Liver (tissue), 9 donors: ENCODE data around the gene DUS1L. TPM values are rescaled to one million over a fixed set of nuclear protein-coding genes. Genes with fewer than 3 reads are reported as not detected.
A peak's percentile ranks its signal among the peaks of the same experiment; 100 is the strongest.

Experiments used
- DNase-seq: peaks from one replicate; pipeline ENCODE4 v3.0.0-alpha.2; 2017; ENCODE audit warnings: low spot score
- H3K27ac ChIP-seq, 2 donors: one replicate each; pipeline ENCODE4 v1.7.0; 2013; ENCODE audit warnings: inconsistent platforms in 2 of 2, low read length in 2 of 2, control low read depth in 1 of 2, low read depth in 1 of 2, mild to moderate bottlenecking in 1 of 2
- H3K27me3 ChIP-seq, 4 donors: one replicate each; pipeline versions ENCODE4 v1.6.1 to v1.7.0; 2013; ENCODE audit warnings: low read length in 3 of 4, inconsistent platforms in 1 of 4, mild to moderate bottlenecking in 1 of 4, moderate library complexity in 1 of 4; ENCODE audit not compliant: control insufficient read depth in 4 of 4, insufficient read depth in 4 of 4
- H3K36me3 ChIP-seq, 4 donors: one replicate each; pipeline versions ENCODE4 v1.6.1 to v1.7.0; 2013; ENCODE audit warnings: low read length in 3 of 4, mild to moderate bottlenecking in 3 of 4, low read depth in 1 of 4, moderate library complexity in 1 of 4; ENCODE audit not compliant: control insufficient read depth in 4 of 4, insufficient read depth in 3 of 4
- H3K4me1 ChIP-seq, 4 donors: one replicate each; pipeline versions ENCODE4 v1.6.1 to v1.7.0; 2013; ENCODE audit warnings: low read length in 3 of 4, mild to moderate bottlenecking in 3 of 4, moderate library complexity in 1 of 4; ENCODE audit not compliant: control insufficient read depth in 4 of 4, insufficient read depth in 4 of 4
- H3K4me3 ChIP-seq, 3 donors: one replicate each; pipeline versions ENCODE4 v1.6.1 to v1.7.0; 2013; ENCODE audit warnings: low read length in 3 of 3, control low read depth in 1 of 3, low read depth in 1 of 3, mild to moderate bottlenecking in 1 of 3
- H3K9ac ChIP-seq, 2 donors: one replicate each; pipeline ENCODE4 v1.7.0; 2013; ENCODE audit warnings: low read length in 2 of 2, mild to moderate bottlenecking in 2 of 2, moderate library complexity in 2 of 2, control low read depth in 1 of 2, low read depth in 1 of 2
- H3K9me3 ChIP-seq, 4 donors: one replicate each; pipeline versions ENCODE4 v1.6.1 to v1.7.0; 2013; ENCODE audit warnings: low read length in 3 of 4; ENCODE audit not compliant: control insufficient read depth in 4 of 4
- ATF3 ChIP-seq: IDR thresholded peaks from 2 replicates; pipeline ENCODE4 v1.6.1; 2016; ENCODE audit warnings: antibody characterized with exemption
- CTCF ChIP-seq: fragments of 150-350 bp; IDR thresholded peaks from 2 replicates; pipeline ENCODE4 v1.5.1; 2017; ENCODE audit warnings: improper control_type of control experiment, low read depth, low read length; ENCODE audit not compliant: missing input control
- EGR1 ChIP-seq, 2 donors: IDR thresholded peaks; 2 replicates each; pipeline ENCODE4 v1.6.1; 2016 to 2018; ENCODE audit warnings: antibody characterized with exemption in 2 of 2, low read depth in 2 of 2
- FOXA1 ChIP-seq: IDR thresholded peaks from 2 replicates; pipeline ENCODE4 v1.6.1; 2016; ENCODE audit warnings: antibody characterized with exemption
- FOXA2 ChIP-seq: IDR thresholded peaks from 2 replicates; pipeline ENCODE4 v1.6.1; 2016; ENCODE audit warnings: antibody characterized with exemption
- GABPA ChIP-seq, 2 donors: IDR thresholded peaks in 1 of 2; conservative IDR thresholded peaks in 1 of 2; 2 replicates each; pipeline ENCODE4 v1.6.1; 2016; ENCODE audit warnings: antibody characterized with exemption in 2 of 2, mild to moderate bottlenecking in 1 of 2, moderate library complexity in 1 of 2
- HNF4A ChIP-seq, 2 donors: conservative IDR thresholded peaks; 2 replicates each; pipeline ENCODE4 v1.6.1; 2016; ENCODE audit warnings: antibody characterized with exemption in 2 of 2, mild to moderate bottlenecking in 2 of 2
- HNF4G ChIP-seq: IDR thresholded peaks from 2 replicates; pipeline ENCODE4 v1.6.1; 2016; ENCODE audit warnings: antibody characterized with exemption
- JUND ChIP-seq, 2 donors: IDR thresholded peaks; 2 replicates each; pipeline ENCODE4 v1.6.1; 2016; ENCODE audit warnings: antibody characterized with exemption in 2 of 2
- MAX ChIP-seq: IDR thresholded peaks from 2 replicates; pipeline ENCODE4 v1.6.1; 2016; ENCODE audit warnings: antibody characterized with exemption
- NR2F2 ChIP-seq: IDR thresholded peaks from 2 replicates; pipeline ENCODE4 v1.6.1; 2016; ENCODE audit warnings: antibody characterized with exemption
- RAD21 ChIP-seq, 2 donors: IDR thresholded peaks; 2 replicates each; pipeline ENCODE4 v1.6.1; 2016; ENCODE audit warnings: antibody characterized with exemption in 2 of 2, mild to moderate bottlenecking in 2 of 2
- REST ChIP-seq: IDR thresholded peaks from 2 replicates; pipeline ENCODE4 v1.6.1; 2016; ENCODE audit warnings: antibody characterized with exemption, mild to moderate bottlenecking
- RXRA ChIP-seq, 2 donors: IDR thresholded peaks; 2 replicates each; pipeline ENCODE4 v1.6.1; 2017 to 2018; ENCODE audit warnings: antibody characterized with exemption in 2 of 2, mild to moderate bottlenecking in 1 of 2
- SP1 ChIP-seq: IDR thresholded peaks from 2 replicates; pipeline ENCODE4 v1.6.1; 2018; ENCODE audit warnings: antibody characterized with exemption, mild to moderate bottlenecking
- TAF1 ChIP-seq: conservative IDR thresholded peaks from 2 replicates; pipeline ENCODE4 v1.6.1; 2016; ENCODE audit warnings: antibody characterized with exemption, mild to moderate bottlenecking
- YY1 ChIP-seq: IDR thresholded peaks from 2 replicates; pipeline ENCODE4 v1.6.1; 2016; ENCODE audit warnings: antibody characterized with exemption, mild to moderate bottlenecking
- ZBTB33 ChIP-seq: IDR thresholded peaks from 2 replicates; pipeline ENCODE4 v1.6.1; 2016; ENCODE audit warnings: antibody characterized with exemption
- WGBS: extraction: QIAGEN DNeasy Blood & Tissue Kit; methylation state at CpG from one replicate; pipeline ENCODE4 v1.1.7; 2013; 5-methylcytosine and 5-hydroxymethylcytosine counted together
- polyA plus RNA-seq, 2 donors: library from polyadenylated mRNA; stranded (reverse) in 1 of 2; unstranded in 1 of 2; fragments of 200-250 nt in 1 of 2; fragments of >200 nt in 1 of 2; fragmentation: Nextera tagmentation in 1 of 2; extraction: Ambion mirVana in 1 of 2; gene quantifications; one replicate each; pipeline versions ENCODE4 v1.2.1 to v1.2.3, GENCODE V29; 2013 to 2015
- total RNA-seq, 2 donors: library from RNA; depleted of rRNA; stranded (reverse); fragments of >200 nt; gene quantifications; one replicate each; pipeline ENCODE4 v1.2.3, GENCODE V29; 2014
- donor health status: healthy.
- donor health status: healthy.
- donor health status: healthy.
- donor health status: healthy.
- donor health status: healthy.

The DUS1L gene
- total and polyA plus RNA-seq, 4 donors = 40.6 to 74.7 (median 53.3) TPM

GRCh38 chr17:82053130-82053529, 12.5 kb downstream of the DUS1L start:
- no peaks in the 10 kb centered on the region for H3K27me3 ChIP-seq
- H3K9me3 ChIP-seq = no peaks in the 10 kb centered on the region
- H3K36me3 ChIP-seq = peaks cover 5 to 32% (median 18%) of the 10 kb centered on the region in 4 donors
- no peak overlapping the region for H3K27ac ChIP-seq
- H3K4me1 ChIP-seq = peaks cover 23 to 52% (median 43%) of the 10 kb centered on the region in 4 donors
- H3K4me3 ChIP-seq = peak overlapping the region in 1 of 3 donors; percentile 94
- WGBS = 91% methylated on average over 19 of the region's 19 CpGs
- TF ChIP-seq NR2F2 = no peak
- no peak for TF ChIP-seq FOXA2
- TF ChIP-seq CTCF = no peak
- TF ChIP-seq FOXA1 = no peak
- H3K9ac ChIP-seq = no peak overlapping the region
- no peak for DNase-seq

GRCh38 chr17:82052638-82053059, 13.0 kb downstream of the DUS1L start:
- DNase-seq = no peak
- 21% methylated on average over 19 of the region's 19 CpGs for WGBS

More at GRCh38 chr17:82052638-82053059, 13.0 kb downstream of the DUS1L start:
- TF ChIP-seq HNF4A (conservative IDR thresholded peaks at IDR 0.05) (no peak), SP1 (no peak), ZBTB33 (no peak), ATF3 (no peak), RXRA (IDR thresholded peaks at IDR 0.05) (no peak), REST (no peak), HNF4G (no peak), TAF1 (no peak), CTCF (no peak), JUND (IDR thresholded peaks at IDR 0.05) (no peak), GABPA (IDR thresholded peaks at IDR 0.05 in 1 of 2, conservative IDR thresholded peaks at IDR 0.05 in 1 of 2) (no peak), YY1 (no peak), EGR1 (IDR thresholded peaks at IDR 0.05; ENCODE audit: low read depth in 2 of 2) (no peak), FOXA2 (no peak), NR2F2 (no peak), FOXA1 (no peak), RAD21 (IDR thresholded peaks at IDR 0.05) (no peak), MAX (no peak)
- Histone ChIP-seq H3K27me3 (no peaks in the 10 kb centered on the region), H3K27ac (no peak overlapping the region), H3K36me3 (peaks cover 4 to 27% (median 14%) of the 10 kb centered on the region in 4 donors), H3K4me3 (peak overlapping the region; percentile 82 to 94 (median 91)), H3K9me3 (no peaks in the 10 kb centered on the region), H3K9ac (peak overlapping the region in 1 of 2 donors; percentile 43), H3K4me1 (peaks cover 23 to 57% (median 48%) of the 10 kb centered on the region in 4 donors)
